Calu3 (cell line): ENCODE results near the gene TTC1. TPM values are rescaled to one million over a fixed set of nuclear protein-coding genes. Genes with fewer than 3 reads are reported as not detected.

Source experiments
- BruUV-seq: library from RNA; stranded (reverse); fragments of 400-500 nt; replicated peaks from 2 replicates; lab custom pipeline; 2021; lab: Mats Ljungman, UMichigan
- CTCF ChIA-PET: fragments of 300-600 bp; sonication (Branson Sonifier 250); formaldehyde crosslinking; loops from one replicate; lab custom pipeline; 2022; ENCODE audit warnings: antibody characterized with exemption; lab: Charles Lee
- DNase-seq: peaks from one replicate; pipeline ENCODE4 v3.0.0; 2022
- H3K27ac Mint-ChIP-seq: one replicate; pipeline ENCODE4 v1.8.0; 2022; ENCODE audit warnings: mixed read lengths; ENCODE audit not compliant: unreplicated experiment
- H3K27me3 Mint-ChIP-seq: one replicate; pipeline ENCODE4 v1.8.0; 2022; ENCODE audit warnings: mixed read lengths; ENCODE audit not compliant: unreplicated experiment
- H3K36me3 Mint-ChIP-seq: one replicate; pipeline ENCODE4 v1.8.0; 2022; ENCODE audit warnings: mild to moderate bottlenecking, moderate library complexity, mixed read lengths; ENCODE audit not compliant: insufficient read depth, unreplicated experiment
- H3K4me1 Mint-ChIP-seq: one replicate; pipeline ENCODE4 v1.8.0; 2022; ENCODE audit warnings: mild to moderate bottlenecking, low read depth, mixed read lengths; ENCODE audit not compliant: unreplicated experiment
- H3K4me3 Mint-ChIP-seq: one replicate; pipeline ENCODE4 v1.8.0; 2022; ENCODE audit warnings: mild to moderate bottlenecking, low read depth, moderate library complexity, mixed read lengths; ENCODE audit not compliant: unreplicated experiment
- H3K9me3 Mint-ChIP-seq: one replicate; pipeline ENCODE4 v1.8.0; 2022; ENCODE audit warnings: low read depth, mixed read lengths; ENCODE audit not compliant: unreplicated experiment
- CTCF ChIP-seq: fragments of 200-600 bp; IDR thresholded peaks from one replicate; pipeline ENCODE4 v1.8.0; 2022; ENCODE audit warnings: antibody characterized with exemption; ENCODE audit not compliant: unreplicated experiment
- intact Hi-C: fragments of 100-400 bp; cut with micrococcal nuclease; formaldehyde crosslinking; loops from one replicate; pipeline ENCODE4 v1.10.0; 2022; ENCODE audit not compliant: unreplicated experiment
- total RNA-seq: library from RNA; stranded (reverse); gene quantifications from 2 replicates; pipeline ENCODE4 v1.2.3, GENCODE V29; 2022

Gene TTC1
- total RNA-seq, 1 experiment from 2014 or later: 66.4 TPM

GRCh38 chr5:160029004-160029403 is 20.1 kb downstream of the TTC1 start:
- Mint-ChIP-seq H3K4me1 (peaks cover 2% of the 10 kb centered on the region), H3K9me3 (no peaks in the 10 kb centered on the region), H3K36me3 (peaks cover 33% of the 10 kb centered on the region), H3K27ac (no peak overlapping the region), H3K4me3 (no peak overlapping the region), H3K27me3 (no peaks in the 10 kb centered on the region)
- no peak for DNase-seq
- no peak for TF ChIP-seq CTCF
- CTCF ChIA-PET: interaction anchor here (0.6 kb wide), 1 partner anchor 32 kb away, joined by 3 read pairs; no protein-coding TSS in a partner anchor
- intact Hi-C loops: no loop called here
- no TSS peak for BruUV-seq

GRCh38 chr5:160029540-160030139 is 20.7 kb downstream of the TTC1 start:
- no peak for DNase-seq
- TF ChIP-seq CTCF: no peak
- Mint-ChIP-seq H3K4me1 (no peaks in the 10 kb centered on the region), H3K27me3 (no peaks in the 10 kb centered on the region), H3K36me3 (peaks cover 28% of the 10 kb centered on the region), H3K4me3 (no peak overlapping the region), H3K27ac (no peak overlapping the region), H3K9me3 (no peaks in the 10 kb centered on the region)
- CTCF ChIA-PET: interaction anchor here (0.6 kb wide), 1 partner anchor 31 kb away, joined by 3 read pairs; no protein-coding TSS in a partner anchor
- intact Hi-C loops: no loop called here
- no TSS peak for BruUV-seq

GRCh38 chr5:160030631-160031377 is 21.9 kb downstream of the TTC1 start:
- Mint-ChIP-seq H3K4me3 (no peak overlapping the region), H3K36me3 (peaks cover 20% of the 10 kb centered on the region), H3K9me3 (no peaks in the 10 kb centered on the region), H3K4me1 (no peaks in the 10 kb centered on the region), H3K27ac (no peak overlapping the region), H3K27me3 (no peaks in the 10 kb centered on the region)
- intact Hi-C loops: no loop called here
- DNase-seq: no peak
- CTCF ChIA-PET: interaction anchor here (0.6 kb wide), 1 partner anchor 42 kb away, joined by 3 read pairs; no protein-coding TSS in a partner anchor
- no TSS peak for BruUV-seq
- TF ChIP-seq CTCF: no peak

- H3K27ac Mint-ChIP-seq: no peak overlapping the region
- no TSS peak for BruUV-seq
- no peaks in the 10 kb centered on the region for H3K27me3 Mint-ChIP-seq
- no peak for DNase-seq
- H3K36me3 Mint-ChIP-seq: peaks cover 25% of the 10 kb centered on the region
- no peak overlapping the region for H3K4me3 Mint-ChIP-seq
- H3K9me3 Mint-ChIP-seq: no peaks in the 10 kb centered on the region
- CTCF ChIA-PET: interaction anchor here (1.5 kb wide), 1 partner anchor 12 kb away, joined by 5 read pairs; no protein-coding TSS in a partner anchor
- no peaks in the 10 kb centered on the region for H3K4me1 Mint-ChIP-seq
- TF ChIP-seq CTCF: no peak
- intact Hi-C loops: no loop called here
Observed at GRCh38 chr5:160033546-160034252, 24.8 kb downstream of the TTC1 start.
